Measurements from ENCODE around the gene LGALS1.

DNA sequence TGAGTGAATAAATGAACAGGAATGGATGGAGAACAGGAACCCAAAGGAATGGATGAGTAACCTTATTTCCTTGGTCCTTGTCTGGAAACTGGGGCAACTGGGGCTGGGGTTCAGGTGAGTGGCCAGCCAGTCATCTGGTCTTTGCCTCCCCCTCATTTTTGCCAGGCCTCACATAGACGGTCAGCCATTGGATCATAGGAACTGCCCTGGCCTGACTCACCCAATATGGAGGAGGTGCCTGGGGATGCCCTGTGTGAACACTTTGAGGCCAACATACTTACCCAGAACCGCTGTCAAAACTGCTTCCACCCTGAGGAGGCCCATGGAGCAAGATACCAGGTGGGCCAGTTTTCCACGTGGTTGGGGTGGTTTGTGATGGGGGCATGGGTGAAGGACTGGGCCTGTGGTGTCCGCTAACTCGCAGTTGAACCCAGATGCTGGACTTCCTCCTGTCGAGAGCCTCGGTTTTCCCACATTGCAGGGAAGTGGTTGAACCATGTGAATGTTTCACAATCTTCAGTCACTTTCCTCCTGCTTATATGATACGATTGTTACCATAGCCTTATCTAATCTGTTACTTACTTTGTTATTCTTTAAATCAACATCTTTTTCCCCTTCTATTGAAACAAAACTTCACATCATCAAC lies 25.8 kb downstream of the LGALS1 start:
- TF ChIP-seq, protein P1, sequence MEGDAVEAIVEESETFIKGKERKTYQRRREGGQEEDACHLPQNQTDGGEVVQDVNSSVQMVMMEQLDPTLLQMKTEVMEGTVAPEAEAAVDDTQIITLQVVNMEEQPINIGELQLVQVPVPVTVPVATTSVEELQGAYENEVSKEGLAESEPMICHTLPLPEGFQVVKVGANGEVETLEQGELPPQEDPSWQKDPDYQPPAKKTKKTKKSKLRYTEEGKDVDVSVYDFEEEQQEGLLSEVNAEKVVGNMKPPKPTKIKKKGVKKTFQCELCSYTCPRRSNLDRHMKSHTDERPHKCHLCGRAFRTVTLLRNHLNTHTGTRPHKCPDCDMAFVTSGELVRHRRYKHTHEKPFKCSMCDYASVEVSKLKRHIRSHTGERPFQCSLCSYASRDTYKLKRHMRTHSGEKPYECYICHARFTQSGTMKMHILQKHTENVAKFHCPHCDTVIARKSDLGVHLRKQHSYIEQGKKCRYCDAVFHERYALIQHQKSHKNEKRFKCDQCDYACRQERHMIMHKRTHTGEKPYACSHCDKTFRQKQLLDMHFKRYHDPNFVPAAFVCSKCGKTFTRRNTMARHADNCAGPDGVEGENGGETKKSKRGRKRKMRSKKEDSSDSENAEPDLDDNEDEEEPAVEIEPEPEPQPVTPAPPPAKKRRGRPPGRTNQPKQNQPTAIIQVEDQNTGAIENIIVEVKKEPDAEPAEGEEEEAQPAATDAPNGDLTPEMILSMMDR (IDR thresholded peaks at IDR 0.05; ENCODE audit: low read length): no peak
- TF ChIP-seq EZH2 (IDR thresholded peaks at IDR 0.05; ENCODE audit: borderline replicate concordance, low read length): no peak

All from OCI-LY1 (cell line).